Upper lobe of left lung (tissue), 4 donors: ENCODE measurements around the gene TFAP2C.

Experiments
- CTCF ChIP-seq, 6 experiments: fragments of 450-650 bp in 4 of 6; fragments of 200-600 bp in 2 of 6; sonication (generic) in 2 of 6; IDR thresholded peaks; one replicate each; pipeline ENCODE4 v1.5.1; 2016 to 2019; ENCODE audit warnings: antibody characterized with exemption in 6 of 6
- EP300 ChIP-seq, 4 donors: sonication (generic); formaldehyde crosslinking; IDR thresholded peaks; one replicate each; pipeline ENCODE4 v1.5.1; 2017; ENCODE audit warnings: antibody characterized with exemption in 4 of 4, control low read depth in 2 of 4
- POLR2AphosphoS5 ChIP-seq, 2 donors: sonication (generic); formaldehyde crosslinking; IDR thresholded peaks; one replicate each; pipeline ENCODE4 v1.5.1; 2017; ENCODE audit warnings: antibody characterized with exemption in 2 of 2

GRCh38 chr20:56580226-56580625 lies 48.9 kb upstream of the TFAP2C start:
- no peak for TF ChIP-seq CTCF (IDR thresholded peaks at IDR 0.05)
- TF ChIP-seq POLR2AphosphoS5 (IDR thresholded peaks at IDR 0.05): no peak
- no peak for TF ChIP-seq EP300 (IDR thresholded peaks at IDR 0.05)
